ENCODE results near the gene PLXND1.

The PLXND1 gene

DNA sequence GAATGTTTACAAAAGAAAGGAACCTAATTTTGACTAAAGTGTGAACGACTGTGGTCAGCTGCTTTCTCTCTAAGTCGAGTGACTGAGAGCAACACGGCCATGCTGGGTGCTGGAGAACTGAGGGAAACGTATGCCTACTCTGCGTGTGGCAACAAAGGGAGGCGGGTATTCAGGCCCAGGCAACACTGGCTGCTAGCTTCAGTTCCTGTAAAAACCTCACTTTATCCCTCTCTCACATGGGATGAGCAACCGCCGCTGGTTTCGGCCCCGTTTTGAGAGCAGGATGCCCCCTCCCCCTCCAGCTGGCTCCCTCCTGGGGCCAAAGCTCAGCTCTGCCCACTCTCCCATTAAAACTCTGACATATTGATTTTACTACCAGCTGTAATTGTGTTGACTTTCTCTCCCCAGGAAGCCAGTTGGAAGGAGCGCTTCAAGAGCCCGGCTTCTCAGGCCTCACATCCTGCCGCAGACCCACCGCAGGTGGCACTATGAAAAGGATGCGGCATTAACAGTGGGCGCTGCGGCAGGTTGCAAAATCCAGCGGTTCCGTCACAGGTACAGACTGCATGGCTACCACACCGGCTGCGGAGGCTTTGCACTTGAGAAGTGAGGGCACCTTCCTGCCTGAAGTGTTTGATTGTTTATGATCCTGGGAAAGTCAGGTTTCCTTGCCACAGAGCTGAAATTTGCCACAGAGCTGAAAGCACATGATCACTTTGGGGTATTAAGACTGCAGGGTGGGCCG lies 12.7 kb downstream of the PLXND1 start:
- H3K4me3 Mint-ChIP-seq: peak overlapping the region; percentile 76
- H3K9me3 Mint-ChIP-seq (ENCODE audit: low read depth): no peaks in the 10 kb centered on the region
- no peak overlapping the region for H3K27ac Mint-ChIP-seq
- peaks cover 2% of the 10 kb centered on the region for H3K27me3 Mint-ChIP-seq
- H3K4me1 Mint-ChIP-seq (ENCODE audit: low read depth): peaks cover 21% of the 10 kb centered on the region
- no peaks in the 10 kb centered on the region for H3K36me3 Mint-ChIP-seq

DNA sequence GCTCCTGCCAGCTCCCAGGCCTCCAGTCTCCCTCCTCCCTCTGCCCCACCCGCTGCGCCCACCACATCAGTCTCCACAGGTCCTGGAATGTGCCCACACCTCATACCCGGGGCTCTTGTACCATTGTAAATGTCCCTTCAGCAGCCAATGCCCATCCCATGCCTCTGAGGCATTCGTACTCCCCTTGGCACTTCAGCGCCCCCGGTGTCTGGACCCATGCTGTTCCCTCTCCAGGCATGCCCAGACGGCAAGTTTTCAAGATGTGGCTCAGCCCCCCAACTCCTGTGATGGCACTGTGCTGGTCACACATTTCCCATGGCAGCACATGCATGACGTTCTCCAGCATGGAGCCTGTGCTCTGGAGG lies 13.3 kb downstream of the PLXND1 start:
- peaks cover 21% of the 10 kb centered on the region for H3K4me1 Mint-ChIP-seq (ENCODE audit: low read depth)
- H3K9me3 Mint-ChIP-seq (ENCODE audit: low read depth): no peaks in the 10 kb centered on the region
- peak overlapping the region; percentile 76 for H3K4me3 Mint-ChIP-seq
- no peaks in the 10 kb centered on the region for H3K36me3 Mint-ChIP-seq
- no peaks in the 10 kb centered on the region for H3K27me3 Mint-ChIP-seq
- no peak overlapping the region for H3K27ac Mint-ChIP-seq

DNA sequence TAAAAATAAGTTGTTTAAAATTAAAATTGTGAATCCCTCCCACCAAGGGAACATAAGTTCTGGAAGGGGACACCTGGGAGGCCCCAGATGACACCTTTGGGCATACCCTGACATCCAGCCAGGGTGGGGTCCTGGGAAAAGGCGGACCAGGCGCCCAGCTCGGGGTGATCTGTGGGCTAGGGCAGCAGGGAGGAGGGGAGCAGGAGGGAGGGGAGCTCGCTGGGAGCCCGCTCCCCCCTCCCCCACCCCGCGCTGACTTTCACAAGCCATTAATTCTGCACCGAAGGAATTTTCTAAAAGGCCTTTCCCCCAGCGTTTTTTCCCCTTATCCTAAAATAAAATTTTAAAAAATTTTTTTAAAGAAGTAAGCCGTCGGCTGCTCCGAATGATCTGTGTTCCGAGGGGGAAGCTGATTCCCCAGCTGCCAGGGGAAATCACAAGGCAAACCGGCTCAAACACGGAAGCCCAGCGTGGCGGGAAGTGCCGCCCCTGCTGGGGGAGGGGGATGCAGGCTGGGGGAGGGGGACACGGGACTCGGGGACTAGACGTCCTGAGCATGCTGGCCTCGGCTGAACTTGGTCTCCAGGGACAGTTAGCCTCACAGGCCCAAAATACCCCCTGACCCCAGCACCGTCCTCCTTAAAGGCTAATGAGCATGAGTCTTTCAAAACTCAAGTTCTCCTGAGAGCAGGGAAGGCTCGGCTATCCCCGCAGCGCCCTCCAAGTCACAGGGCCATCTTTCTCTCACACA lies 13.9 kb downstream of the PLXND1 start:
- Mint-ChIP-seq H3K36me3 (no peaks in the 10 kb centered on the region), H3K27ac (no peak overlapping the region), H3K27me3 (no peaks in the 10 kb centered on the region), H3K9me3 (ENCODE audit: low read depth) (no peaks in the 10 kb centered on the region), H3K4me3 (peak overlapping the region; percentile 76), H3K4me1 (ENCODE audit: low read depth) (peaks cover 21% of the 10 kb centered on the region)

DNA sequence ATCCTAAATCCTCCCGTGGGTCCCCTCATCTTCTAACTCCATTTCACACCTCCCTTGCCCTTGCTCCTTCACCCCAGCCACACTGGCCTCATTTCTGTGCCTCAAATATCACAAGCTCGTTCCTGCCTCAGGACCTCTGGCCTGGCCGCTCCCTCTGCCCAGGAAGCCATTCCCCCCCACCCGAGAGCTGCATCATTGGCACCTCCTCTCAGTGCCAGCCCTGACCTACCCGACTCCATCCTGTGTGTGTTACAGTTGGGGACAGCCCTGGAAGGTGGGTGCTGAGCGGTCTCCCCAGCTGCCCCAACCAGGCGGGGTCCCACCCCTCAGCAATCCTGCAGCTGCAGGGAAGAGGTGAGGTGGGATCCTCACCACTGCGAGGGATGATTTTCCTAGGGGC lies 14.5 kb downstream of the PLXND1 start:
- Mint-ChIP-seq H3K9me3 (ENCODE audit: low read depth) (no peaks in the 10 kb centered on the region), H3K36me3 (no peaks in the 10 kb centered on the region), H3K27ac (no peak overlapping the region), H3K27me3 (no peaks in the 10 kb centered on the region), H3K4me3 (no peak overlapping the region), H3K4me1 (ENCODE audit: low read depth) (peaks cover 21% of the 10 kb centered on the region)

DNA sequence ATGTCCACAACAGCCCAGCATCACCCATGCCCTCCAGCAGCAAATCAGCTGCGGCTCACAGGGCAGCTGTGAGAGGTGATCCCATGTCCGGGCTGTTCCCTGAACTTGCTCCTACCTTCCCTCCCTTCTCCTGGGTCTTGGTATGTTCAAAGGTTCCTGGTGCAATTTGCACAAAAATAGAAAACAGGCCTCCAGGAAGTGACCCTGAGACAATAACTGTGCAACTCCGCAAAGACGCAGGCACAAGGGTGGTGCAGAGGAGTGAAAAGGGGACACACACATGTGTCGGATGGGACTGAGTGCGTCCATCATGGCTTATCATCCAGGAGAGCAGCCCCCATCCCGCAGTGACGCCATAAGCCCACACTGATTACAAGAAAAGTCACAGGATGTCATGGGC lies 16.3 kb downstream of the PLXND1 start:
- Mint-ChIP-seq H3K4me1 (ENCODE audit: low read depth) (peaks cover 21% of the 10 kb centered on the region), H3K27me3 (no peaks in the 10 kb centered on the region), H3K36me3 (no peaks in the 10 kb centered on the region), H3K4me3 (no peak overlapping the region), H3K27ac (no peak overlapping the region), H3K9me3 (ENCODE audit: low read depth) (no peaks in the 10 kb centered on the region)

DNA sequence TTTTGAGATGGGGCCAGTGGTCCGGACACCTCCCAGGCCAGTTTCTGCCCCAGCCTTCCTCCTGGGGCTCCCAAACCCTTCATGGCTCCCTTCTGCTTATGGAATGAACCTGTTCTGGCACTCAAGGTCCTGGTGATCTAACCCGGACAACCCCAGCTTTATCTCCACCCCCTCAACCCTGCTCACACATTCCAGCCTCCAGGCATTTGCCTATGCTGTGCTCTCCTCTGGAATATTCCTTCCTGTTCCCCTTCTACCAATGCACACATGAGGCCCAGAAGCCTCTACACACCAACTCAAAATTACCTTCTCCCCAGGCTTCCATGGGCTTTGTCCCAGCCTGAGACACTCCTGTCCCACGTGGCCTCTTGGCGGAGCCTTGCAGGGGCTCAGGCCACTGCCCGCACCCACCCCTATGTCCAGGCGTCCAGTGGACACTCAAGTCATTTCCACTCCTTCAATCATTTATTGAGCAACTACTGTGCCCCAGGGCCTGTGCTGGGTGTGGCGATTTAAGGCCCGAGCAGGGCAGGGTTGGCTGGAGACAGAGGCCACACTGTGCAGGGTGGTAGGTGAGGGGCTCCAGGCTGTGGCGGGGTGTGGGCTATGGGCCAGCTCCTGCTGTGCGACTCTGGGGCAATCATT lies 18.8 kb downstream of the PLXND1 start:
- no peaks in the 10 kb centered on the region for H3K9me3 Mint-ChIP-seq (ENCODE audit: low read depth)
- no peak overlapping the region for H3K4me3 Mint-ChIP-seq
- no peaks in the 10 kb centered on the region for H3K4me1 Mint-ChIP-seq (ENCODE audit: low read depth)
- H3K36me3 Mint-ChIP-seq: no peaks in the 10 kb centered on the region
- H3K27ac Mint-ChIP-seq: no peak overlapping the region
- no peaks in the 10 kb centered on the region for H3K27me3 Mint-ChIP-seq

DNA sequence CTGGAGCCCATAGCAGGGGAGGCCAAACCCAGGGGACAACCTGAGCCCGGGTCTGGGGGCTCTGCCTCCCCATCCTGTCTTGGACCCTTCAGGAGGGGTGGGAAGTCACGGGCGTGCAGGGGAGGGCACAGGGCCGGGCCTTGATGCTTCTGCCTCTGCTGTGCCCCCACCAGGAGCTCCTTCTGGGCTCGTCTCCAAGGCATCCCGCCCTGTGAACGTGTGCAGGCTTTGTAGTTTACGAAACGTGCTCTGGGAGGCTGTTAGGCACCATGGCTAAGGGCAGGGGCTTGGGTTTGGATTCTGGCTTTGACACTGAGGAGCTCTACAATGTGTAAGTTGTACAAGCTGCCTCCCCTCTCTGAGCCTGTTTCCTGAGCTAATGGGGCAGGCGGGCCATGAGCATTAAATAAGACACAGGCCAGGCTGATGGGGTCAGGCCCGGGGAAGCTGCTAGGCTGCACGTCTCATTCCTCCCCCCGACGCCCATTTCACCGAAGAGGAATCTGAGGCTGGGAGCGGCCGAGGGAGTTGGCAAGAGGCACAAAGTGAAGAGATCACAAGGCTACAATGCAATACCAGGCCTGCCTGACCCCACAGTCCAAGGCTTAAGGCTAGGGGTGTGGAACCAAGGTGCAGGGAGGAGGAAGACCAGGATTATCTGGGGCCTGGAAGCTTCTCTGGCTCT lies 19.6 kb downstream of the PLXND1 start:
- Mint-ChIP-seq H3K27me3 (no peaks in the 10 kb centered on the region), H3K9me3 (ENCODE audit: low read depth) (no peaks in the 10 kb centered on the region), H3K27ac (no peak overlapping the region), H3K36me3 (no peaks in the 10 kb centered on the region), H3K4me1 (ENCODE audit: low read depth) (no peaks in the 10 kb centered on the region), H3K4me3 (no peak overlapping the region)

DNA sequence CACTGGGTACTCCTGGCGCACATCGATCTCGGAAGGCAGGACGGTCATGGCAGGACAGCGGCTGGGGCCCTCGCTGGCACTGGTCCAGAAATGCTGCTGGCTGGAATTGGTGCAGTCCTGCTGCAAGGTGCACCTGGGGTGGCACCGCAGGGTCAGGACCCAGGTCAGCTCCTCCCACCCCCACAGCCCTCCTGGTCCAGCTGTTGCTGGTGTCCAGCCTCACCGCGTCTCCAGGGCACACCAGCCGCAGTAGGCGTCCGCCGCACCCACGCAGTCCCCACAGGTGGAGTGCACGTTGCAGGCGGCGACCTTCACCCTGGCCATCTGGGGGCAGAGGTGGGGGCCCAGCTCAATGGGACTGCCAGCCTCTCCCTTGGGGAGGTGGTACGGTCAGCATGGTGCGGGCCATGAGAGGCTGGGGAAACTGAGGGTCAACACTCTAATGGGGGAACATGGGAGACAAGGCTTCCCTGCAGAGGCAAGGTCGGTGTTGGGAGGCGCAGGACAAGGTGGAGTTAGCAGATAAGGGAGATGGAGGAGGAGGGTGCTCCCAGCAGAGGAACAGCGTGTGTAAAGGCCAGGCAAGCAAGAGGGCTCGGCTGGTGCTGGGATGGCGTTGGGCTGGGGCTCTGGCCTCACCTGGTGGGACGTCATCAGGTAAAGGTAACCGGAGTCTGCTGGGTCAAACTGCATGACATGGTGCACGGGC lies 20.4 kb downstream of the PLXND1 start:
- Mint-ChIP-seq H3K4me1 (ENCODE audit: low read depth) (no peaks in the 10 kb centered on the region), H3K36me3 (no peaks in the 10 kb centered on the region), H3K9me3 (ENCODE audit: low read depth) (no peaks in the 10 kb centered on the region), H3K27me3 (no peaks in the 10 kb centered on the region), H3K4me3 (no peak overlapping the region), H3K27ac (no peak overlapping the region)

DNA sequence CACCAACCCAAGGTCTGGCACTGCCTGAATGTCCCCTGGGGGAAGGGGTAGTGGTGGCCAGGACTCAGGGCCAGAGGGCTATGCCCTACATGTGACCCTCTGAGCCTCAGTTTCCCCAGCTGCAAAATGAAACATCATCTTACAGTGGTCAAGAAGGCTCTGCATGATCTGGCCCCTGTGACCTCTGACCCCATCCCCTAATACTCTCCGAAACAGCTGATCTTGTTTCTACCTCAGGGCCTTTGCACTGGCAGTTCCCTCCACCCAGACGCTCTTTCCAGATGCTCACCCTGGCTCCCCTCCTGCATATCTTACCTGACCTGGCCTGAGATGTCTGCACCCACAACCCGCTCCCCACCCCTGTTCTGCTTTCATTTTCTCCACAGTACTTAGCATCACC lies 21.8 kb downstream of the PLXND1 start:
- Mint-ChIP-seq H3K27ac (no peak overlapping the region), H3K4me1 (ENCODE audit: low read depth) (no peaks in the 10 kb centered on the region), H3K36me3 (no peaks in the 10 kb centered on the region), H3K4me3 (no peak overlapping the region), H3K27me3 (no peaks in the 10 kb centered on the region), H3K9me3 (ENCODE audit: low read depth) (no peaks in the 10 kb centered on the region)

DNA sequence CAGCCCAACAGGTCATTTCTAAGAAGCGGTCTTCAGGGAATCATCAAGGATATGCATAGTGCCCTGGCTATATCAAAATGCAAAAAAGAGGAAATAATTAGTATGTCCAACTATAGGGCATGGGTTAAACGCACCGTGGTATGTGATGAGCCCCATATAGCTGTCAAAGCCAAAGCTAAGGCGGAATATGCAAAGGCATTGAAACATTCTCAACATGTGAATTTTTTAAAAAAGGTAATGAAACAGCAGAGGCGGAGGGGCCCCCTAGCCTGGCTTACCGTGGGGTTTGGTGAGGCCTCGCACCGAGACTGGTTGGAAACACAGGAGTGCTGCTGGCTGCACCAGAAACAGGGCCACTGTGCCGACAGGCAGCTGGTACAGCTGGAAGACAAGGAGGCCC lies 23.2 kb downstream of the PLXND1 start:
- Mint-ChIP-seq H3K36me3 (no peaks in the 10 kb centered on the region), H3K27me3 (no peaks in the 10 kb centered on the region), H3K9me3 (ENCODE audit: low read depth) (no peaks in the 10 kb centered on the region), H3K4me1 (ENCODE audit: low read depth) (no peaks in the 10 kb centered on the region), H3K4me3 (no peak overlapping the region), H3K27ac (no peak overlapping the region)

DNA sequence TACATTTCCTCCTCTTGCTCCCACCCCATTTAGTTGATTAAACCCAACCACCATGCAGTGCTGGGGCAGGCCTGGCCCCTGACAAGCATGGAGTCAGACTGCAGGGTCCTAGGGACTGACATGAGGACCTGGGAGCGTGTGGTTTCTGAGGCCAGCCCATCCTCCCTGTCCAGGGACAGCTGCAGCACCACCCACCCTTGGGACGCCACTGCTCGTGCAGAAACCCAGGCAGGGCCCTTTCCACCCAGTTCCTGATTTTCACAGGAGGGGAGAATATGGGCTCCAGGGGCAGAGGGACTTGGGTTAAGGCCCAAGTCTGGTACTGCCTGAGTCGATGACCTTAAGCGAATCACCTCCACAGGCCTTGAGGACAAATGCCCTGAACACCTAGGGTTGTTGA lies 23.7 kb downstream of the PLXND1 start:
- Mint-ChIP-seq H3K36me3 (no peaks in the 10 kb centered on the region), H3K27ac (no peak overlapping the region), H3K4me3 (no peak overlapping the region), H3K4me1 (ENCODE audit: low read depth) (peaks cover 2% of the 10 kb centered on the region), H3K9me3 (ENCODE audit: low read depth) (no peaks in the 10 kb centered on the region), H3K27me3 (no peaks in the 10 kb centered on the region)

DNA sequence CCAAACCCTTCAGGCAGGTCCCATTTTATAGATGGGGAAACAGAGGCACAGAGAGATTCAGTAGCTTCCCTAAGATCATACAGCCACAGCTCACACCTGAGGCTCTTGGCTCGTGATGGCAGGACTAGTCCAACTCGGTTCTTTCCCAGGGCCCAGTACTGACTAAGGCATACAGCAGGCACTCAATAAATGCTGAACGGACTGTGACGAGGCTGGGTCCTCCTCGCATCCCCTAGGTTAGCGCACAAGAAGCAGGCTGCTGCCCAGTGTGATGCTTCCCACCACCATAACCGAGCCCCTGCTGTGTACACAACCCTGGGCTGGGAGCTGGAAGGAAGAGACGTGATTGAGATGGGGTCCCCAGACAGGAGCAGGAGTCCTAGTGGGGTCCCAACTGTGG lies 24.9 kb downstream of the PLXND1 start:
- H3K36me3 Mint-ChIP-seq: no peaks in the 10 kb centered on the region
- peaks cover 8% of the 10 kb centered on the region for H3K4me1 Mint-ChIP-seq (ENCODE audit: low read depth)
- no peak overlapping the region for H3K27ac Mint-ChIP-seq
- H3K27me3 Mint-ChIP-seq: no peaks in the 10 kb centered on the region
- no peaks in the 10 kb centered on the region for H3K9me3 Mint-ChIP-seq (ENCODE audit: low read depth)
- H3K4me3 Mint-ChIP-seq: no peak overlapping the region

DNA sequence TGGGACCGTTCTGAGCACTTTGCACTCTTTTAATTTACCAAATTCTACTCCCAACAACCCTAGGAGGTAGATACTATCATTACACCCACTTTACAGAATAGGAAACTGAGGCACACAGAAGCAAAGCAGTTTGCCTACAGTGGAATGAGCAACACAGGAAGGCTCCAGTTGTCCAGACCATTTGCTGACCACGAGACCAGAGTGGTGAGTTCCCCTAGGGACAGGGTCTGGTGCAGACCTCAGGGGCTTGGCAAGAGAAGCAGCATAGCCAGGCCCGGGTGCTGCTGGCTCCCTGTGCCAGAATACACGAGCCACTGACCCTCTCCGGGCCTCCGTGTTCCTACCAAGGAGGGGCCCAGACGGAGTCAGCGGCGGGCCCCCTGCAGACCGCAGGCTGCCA lies 26.5 kb downstream of the PLXND1 start:
- Mint-ChIP-seq H3K9me3 (ENCODE audit: low read depth) (no peaks in the 10 kb centered on the region), H3K4me3 (no peak overlapping the region), H3K4me1 (ENCODE audit: low read depth) (peaks cover 16% of the 10 kb centered on the region), H3K36me3 (no peaks in the 10 kb centered on the region), H3K27me3 (no peaks in the 10 kb centered on the region), H3K27ac (no peak overlapping the region)

DNA sequence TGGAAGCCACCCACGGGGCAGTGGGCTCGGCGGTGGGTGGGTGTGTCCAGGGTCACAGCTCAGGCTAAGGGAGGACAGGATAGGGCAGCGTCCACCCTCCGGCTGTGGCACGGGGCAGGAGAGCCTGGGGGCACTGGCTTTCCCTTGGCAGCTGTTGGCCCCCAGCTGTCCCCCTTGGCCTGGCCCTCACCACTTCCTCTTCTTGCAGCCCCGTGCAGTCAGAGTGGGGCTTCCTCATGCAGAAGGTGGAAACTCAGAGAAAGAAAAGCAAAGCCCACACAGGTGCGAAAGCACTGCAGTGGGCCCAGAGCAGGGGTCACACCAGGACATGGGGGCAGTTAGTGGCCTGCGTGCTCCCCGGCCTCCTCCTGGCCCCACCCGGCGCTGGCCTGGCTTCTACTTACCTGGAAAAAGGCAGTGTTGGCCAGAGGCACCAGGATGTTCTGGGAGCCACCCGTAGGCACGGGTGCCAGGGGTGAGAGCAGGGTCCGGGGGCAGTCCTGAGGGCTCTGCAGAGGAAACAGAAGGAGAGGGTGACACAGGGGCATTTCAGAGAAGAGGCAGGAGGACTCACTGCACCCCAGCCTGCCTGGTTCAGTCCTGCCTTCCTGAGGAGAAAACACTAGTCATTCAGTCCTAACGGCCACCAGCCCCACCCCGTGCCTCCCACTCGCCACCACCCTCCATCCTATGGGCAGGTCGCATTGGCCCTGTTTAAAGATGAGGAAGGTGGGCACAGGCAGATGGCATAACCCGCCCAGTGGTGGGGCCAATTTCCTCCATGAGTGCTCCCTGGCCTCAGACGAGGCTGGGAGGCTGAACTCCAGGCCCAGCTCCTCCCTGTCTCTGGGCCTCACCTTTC lies 28.3 kb downstream of the PLXND1 start:
- Mint-ChIP-seq H3K27ac (peak overlapping the region; percentile 28), H3K36me3 (no peaks in the 10 kb centered on the region), H3K4me1 (ENCODE audit: low read depth) (peaks cover 16% of the 10 kb centered on the region), H3K9me3 (ENCODE audit: low read depth) (no peaks in the 10 kb centered on the region), H3K4me3 (no peak overlapping the region), H3K27me3 (no peaks in the 10 kb centered on the region)
